Measurements from ENCODE around the gene SEMA4G.

- TF ChIP-seq POLR2A (IDR thresholded peaks at IDR 0.05; ENCODE audit: low read depth, low read length): no peak
- no peak for TF ChIP-seq POLR2AphosphoS5 (IDR thresholded peaks at IDR 0.05; ENCODE audit: low read depth, low read length)
- TF ChIP-seq TAF1 (IDR thresholded peaks at IDR 0.05; ENCODE audit: borderline replicate concordance, low read depth, low read length): no peak
Measured at GRCh38 chr10:100996678-100997359, 27.5 kb downstream of the SEMA4G start.

All from GM12892 (cell line).